HEK293 (cell line): ENCODE results near the gene SMURF1.

ENCODE experiments used
- CTCF ChIA-PET: fragments of 350-600 bp; formaldehyde crosslinking; extraction: SDS; loops from one replicate; lab custom pipeline; 2021; ENCODE audit warnings: antibody characterized with exemption; lab: Yijun Ruan, JAX
- POLR2A ChIA-PET: fragments of 300-600 bp; formaldehyde crosslinking; extraction: SDS; loops from one replicate; lab custom pipeline; 2020; ENCODE audit warnings: antibody characterized with exemption, inconsistent platforms; lab: Yijun Ruan, JAX
- H3K27ac ChIP-seq: fragments of 200-500 bp; sonication (Bioruptor generic); 2 replicates; pipeline ENCODE4 v1.5.1; 2014; ENCODE audit warnings: low read depth, low read length, control low read depth, inconsistent platforms; ENCODE audit errors: extremely low read depth
- H3K36me3 ChIP-seq, 2 experiments: fragments of 200-500 bp in 1 of 2; sonication (Bioruptor generic) in 1 of 2; 1 replicate in 1 of 2; 2 replicates in 1 of 2; pipeline ENCODE4 v1.5.1; 2014 to 2017; ENCODE audit warnings: inconsistent platforms in 2 of 2, low read length in 2 of 2; ENCODE audit not compliant: control insufficient read depth in 2 of 2, insufficient read depth in 1 of 2
- H3K4me1 ChIP-seq: fragments of 200-500 bp; sonication (Bioruptor generic); 2 replicates; pipeline ENCODE4 v1.5.1; 2014; ENCODE audit warnings: mild to moderate bottlenecking, low read length, inconsistent platforms; ENCODE audit not compliant: control insufficient read depth, insufficient read depth
- H3K4me3 ChIP-seq: 2 replicates; pipeline ENCODE4 v1.5.1; 2011; ENCODE audit warnings: low read depth, mild to moderate bottlenecking, control low read depth, low read length, moderate library complexity
- H3K9me3 ChIP-seq: fragments of 200-500 bp; sonication (Bioruptor generic); 2 replicates; pipeline ENCODE4 v1.5.1; 2014; ENCODE audit warnings: low read depth, low read length, inconsistent platforms; ENCODE audit not compliant: control insufficient read depth, insufficient read depth
- MYNN ChIP-seq: fragments of 450-650 bp; formaldehyde crosslinking; IDR thresholded peaks from 2 replicates; pipeline ENCODE4 v1.5.1; 2016; ENCODE audit warnings: missing biosample characterization, missing genetic modification characterization, borderline replicate concordance
- SALL2 ChIP-seq: fragments of 450-650 bp; formaldehyde crosslinking; IDR thresholded peaks from 2 replicates; pipeline ENCODE4 v1.5.0; 2017; ENCODE audit warnings: missing biosample characterization, mild to moderate bottlenecking, missing genetic modification characterization, borderline replicate concordance
- ZBTB10 ChIP-seq: fragments of 450-650 bp; formaldehyde crosslinking; IDR thresholded peaks from 2 replicates; pipeline ENCODE4 v1.5.1; 2016; ENCODE audit warnings: missing biosample characterization, missing genetic modification characterization
- ZNF280C ChIP-seq: fragments of 450-650 bp; formaldehyde crosslinking; IDR thresholded peaks from 2 replicates; pipeline ENCODE4 v1.5.1; 2016; ENCODE audit warnings: missing biosample characterization, missing genetic modification characterization
- ZNF404 ChIP-seq: fragments of 450-650 bp; formaldehyde crosslinking; IDR thresholded peaks from 2 replicates; pipeline ENCODE4 v1.5.1; 2017; ENCODE audit warnings: missing biosample characterization, missing genetic modification characterization
- ZNF423 ChIP-seq: fragments of 450-650 bp; formaldehyde crosslinking; IDR thresholded peaks from 2 replicates; pipeline ENCODE4 v1.5.1; 2016; ENCODE audit warnings: missing biosample characterization, missing genetic modification characterization
- ZNF560 ChIP-seq: fragments of 450-650 bp; formaldehyde crosslinking; IDR thresholded peaks from 2 replicates; pipeline ENCODE4 v1.5.1; 2017; ENCODE audit warnings: missing biosample characterization, missing genetic modification characterization, borderline replicate concordance
- ZNF623 ChIP-seq: fragments of 450-650 bp; formaldehyde crosslinking; IDR thresholded peaks from 2 replicates; pipeline ENCODE4 v1.5.1; 2016; ENCODE audit warnings: missing biosample characterization, missing genetic modification characterization
- ZNF654 ChIP-seq: fragments of 450-650 bp; formaldehyde crosslinking; IDR thresholded peaks from 2 replicates; pipeline ENCODE4 v1.5.1; 2016; ENCODE audit warnings: low read depth, missing biosample characterization, missing genetic modification characterization
- ZNF664 ChIP-seq: fragments of 450-650 bp; formaldehyde crosslinking; IDR thresholded peaks from 2 replicates; pipeline ENCODE4 v1.5.1; 2016; ENCODE audit warnings: missing biosample characterization, missing genetic modification characterization
- ZNF704 ChIP-seq: fragments of 450-650 bp; formaldehyde crosslinking; IDR thresholded peaks from 2 replicates; pipeline ENCODE4 v1.5.1; 2016; ENCODE audit warnings: missing biosample characterization, missing genetic modification characterization
- ZNF768 ChIP-seq: fragments of 450-650 bp; formaldehyde crosslinking; IDR thresholded peaks from 2 replicates; pipeline ENCODE4 v1.5.1; 2018; ENCODE audit warnings: missing biosample characterization, mild to moderate bottlenecking, missing genetic modification characterization
- ZNF830 ChIP-seq: fragments of 450-650 bp; IDR thresholded peaks from 2 replicates; pipeline ENCODE4 v1.5.0; 2018; ENCODE audit warnings: missing biosample characterization, missing genetic modification characterization, low read depth, mild to moderate bottlenecking, moderate library complexity

Gene SMURF1

GRCh38 chr7:99010281-99010680, 133.6 kb downstream of the SMURF1 start (continued):
- TF ChIP-seq ZNF280C (tag by site-specific recombination) (no peak), ZNF654 (tag by site-specific recombination) (no peak), ZNF423 (tag by site-specific recombination) (no peak), ZNF704 (tag by site-specific recombination) (no peak), ZNF768 (tag by site-specific recombination) (no peak), ZNF560 (no peak)

- Histone ChIP-seq H3K4me3 (no peak overlapping the region), H3K36me3 (peaks cover 16 to 91% of the 10 kb centered on the region in 2 experiments), H3K9me3 (no peaks in the 10 kb centered on the region), H3K27ac (no peak overlapping the region), H3K4me1 (no peaks in the 10 kb centered on the region)
- ChIA-PET CTCF (no interaction called here), POLR2A (no interaction called here)
- no peak for TF ChIP-seq MYNN (tag by site-specific recombination)
- no peak for TF ChIP-seq ZNF830 (tag by site-specific recombination)
Observed at GRCh38 chr7:99008921-99009530, 134.9 kb downstream of the SMURF1 start.

- H3K36me3 ChIP-seq = peaks cover 19 to 90% of the 10 kb centered on the region in 2 experiments
- no peaks in the 10 kb centered on the region for H3K4me1 ChIP-seq
- H3K9me3 ChIP-seq = no peaks in the 10 kb centered on the region
- no peak overlapping the region for H3K27ac ChIP-seq
- no peak overlapping the region for H3K4me3 ChIP-seq
- TF ChIP-seq ZBTB10 = no peak
- TF ChIP-seq ZNF404 = no peak
- TF ChIP-seq, all 188 proteins: peak for 0
- CTCF ChIA-PET = no interaction called here
- POLR2A ChIA-PET = interaction anchor here (0.5 kb wide), 1 partner anchor 11 kb away, joined by 5 read pairs; no protein-coding TSS in a partner anchor
Observed at GRCh38 chr7:99008181-99008631, 135.7 kb downstream of the SMURF1 start.

GRCh38 chr7:99006739-99007424, 137.0 kb downstream of the SMURF1 start:
- H3K9me3 ChIP-seq = no peaks in the 10 kb centered on the region
- H3K27ac ChIP-seq = no peak overlapping the region
- no peaks in the 10 kb centered on the region for H3K4me1 ChIP-seq
- CTCF ChIA-PET = interaction anchor here (0.6 to 1.3 kb wide), 3 partner anchors 14 to 130 kb away, joined by 3 to 4 read pairs (median 4); no protein-coding TSS in a partner anchor
- TF ChIP-seq ZNF623 (tag by site-specific recombination) (no peak), SALL2 (no peak), ZNF664 (tag by site-specific recombination) (peak; percentile 96)
- peaks cover 12 to 88% of the 10 kb centered on the region in 2 experiments for H3K36me3 ChIP-seq
- H3K4me3 ChIP-seq = no peak overlapping the region
- POLR2A ChIA-PET = interaction anchor here (0.7 kb wide), 1 partner anchor 15 kb away, joined by 3 read pairs; no protein-coding TSS in a partner anchor
